GM18519 (cell line): Measurements from ENCODE around the gene PVR.
"Not testable (repeated sequence)": the region's sequence is repeated elsewhere in the genome, so short reads cannot be mapped to it uniquely, and the experiment has no call there.

Source experiments
- ATAC-seq: cut with Tn5 transposase; IDR thresholded peaks from one replicate; pipeline ENCODE4 v1.9.1; 2021; ENCODE audit warnings: mild to moderate bottlenecking, moderate library complexity; ENCODE audit not compliant: unreplicated experiment, low FRiP score

Gene PVR, protein sequence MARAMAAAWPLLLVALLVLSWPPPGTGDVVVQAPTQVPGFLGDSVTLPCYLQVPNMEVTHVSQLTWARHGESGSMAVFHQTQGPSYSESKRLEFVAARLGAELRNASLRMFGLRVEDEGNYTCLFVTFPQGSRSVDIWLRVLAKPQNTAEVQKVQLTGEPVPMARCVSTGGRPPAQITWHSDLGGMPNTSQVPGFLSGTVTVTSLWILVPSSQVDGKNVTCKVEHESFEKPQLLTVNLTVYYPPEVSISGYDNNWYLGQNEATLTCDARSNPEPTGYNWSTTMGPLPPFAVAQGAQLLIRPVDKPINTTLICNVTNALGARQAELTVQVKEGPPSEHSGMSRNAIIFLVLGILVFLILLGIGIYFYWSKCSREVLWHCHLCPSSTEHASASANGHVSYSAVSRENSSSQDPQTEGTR

DNA sequence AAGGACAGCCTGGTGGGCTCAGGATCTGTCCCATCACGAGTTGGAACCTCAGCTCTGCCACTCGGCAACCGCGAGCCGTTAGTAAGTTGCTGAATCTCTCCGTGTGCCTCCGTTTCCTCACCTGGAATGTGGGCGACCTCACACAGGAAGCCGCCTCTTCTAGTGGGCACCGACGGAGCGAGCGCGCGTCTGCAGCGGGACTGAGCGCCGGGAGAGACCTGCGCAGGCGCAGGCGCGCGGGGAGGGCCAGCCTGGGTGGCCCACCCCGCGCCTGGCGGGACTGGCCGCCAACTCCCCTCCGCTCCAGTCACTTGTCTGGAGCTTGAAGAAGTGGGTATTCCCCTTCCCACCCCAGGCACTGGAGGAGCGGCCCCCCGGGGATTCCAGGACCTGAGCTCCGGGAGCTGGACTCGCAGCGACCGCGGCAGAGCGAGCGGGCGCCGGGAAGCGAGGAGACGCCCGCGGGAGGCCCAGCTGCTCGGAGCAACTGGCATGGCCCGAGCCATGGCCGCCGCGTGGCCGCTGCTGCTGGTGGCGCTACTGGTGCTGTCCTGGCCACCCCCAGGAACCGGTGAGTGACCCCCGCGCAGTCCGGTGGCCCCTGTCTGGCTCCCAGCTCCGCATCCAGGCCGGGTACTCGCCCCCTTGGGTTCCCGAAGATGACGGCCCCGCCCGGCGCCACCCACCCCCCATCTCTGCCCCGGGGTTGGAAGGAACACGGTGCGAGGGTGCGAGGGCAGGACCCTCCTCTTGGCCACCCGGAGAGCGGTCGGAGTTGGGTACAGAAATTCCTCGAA, at the start of gene PVR:
Gene PVR (plus strand): TSS at position 306 of the 797 bp plus-strand sequence. CDS start 187 bp downstream, at position 493.
- ATAC-seq = no peak

DNA sequence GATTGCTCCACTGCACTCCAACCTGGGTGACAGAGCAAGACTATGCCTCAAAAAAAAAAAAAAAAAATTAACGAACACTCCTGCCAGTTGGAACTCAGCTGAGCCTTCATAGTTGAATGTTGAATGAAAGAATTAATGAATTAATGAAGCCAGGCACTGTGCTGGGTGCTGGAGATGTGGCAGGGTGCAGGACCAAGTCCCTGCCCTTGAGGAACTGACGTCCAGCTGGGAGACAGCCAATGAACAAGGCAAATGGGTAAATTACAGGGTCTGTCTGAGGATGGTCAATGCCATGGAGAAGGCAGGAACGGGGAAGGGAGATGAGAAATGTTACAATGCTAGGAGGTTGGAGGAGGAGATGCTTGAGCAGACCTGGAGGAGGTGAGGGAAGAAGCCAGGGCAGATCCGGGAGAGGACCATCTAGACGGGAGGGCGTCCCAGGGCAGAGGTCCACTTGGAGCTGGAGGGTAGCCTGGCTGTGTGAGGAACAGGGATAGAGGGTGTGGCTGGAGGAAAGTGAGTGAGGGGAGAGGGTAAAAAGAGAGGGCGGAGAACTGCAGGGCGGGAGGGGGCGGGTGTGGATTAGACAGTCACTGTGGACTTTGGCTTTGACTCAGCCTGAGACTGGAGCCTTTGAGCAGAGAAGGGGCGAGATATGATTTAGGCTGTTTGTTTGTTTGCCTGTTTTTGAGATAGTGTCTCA, 47.1 kb upstream of the PVR start:
- no peak for ATAC-seq

DNA sequence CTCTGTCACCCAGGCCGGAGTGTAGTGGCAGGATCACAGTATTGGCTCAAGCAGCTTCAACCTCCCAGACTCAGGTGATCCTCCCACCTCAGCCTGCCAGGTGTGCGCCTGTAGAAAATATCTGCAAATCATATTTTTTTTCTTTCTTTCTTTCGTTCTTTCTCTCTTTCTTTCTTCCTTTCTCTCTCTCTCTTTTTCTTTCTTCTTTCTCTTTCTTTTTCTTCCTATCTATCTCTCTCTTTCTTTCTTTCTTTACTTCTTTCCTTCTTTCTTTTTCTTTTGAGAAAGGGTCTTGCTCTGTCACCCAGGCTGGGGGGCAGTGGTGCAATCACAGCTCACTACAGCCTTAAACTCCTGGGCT, 46.6 kb upstream of the PVR start:
- ATAC-seq = no peak

DNA sequence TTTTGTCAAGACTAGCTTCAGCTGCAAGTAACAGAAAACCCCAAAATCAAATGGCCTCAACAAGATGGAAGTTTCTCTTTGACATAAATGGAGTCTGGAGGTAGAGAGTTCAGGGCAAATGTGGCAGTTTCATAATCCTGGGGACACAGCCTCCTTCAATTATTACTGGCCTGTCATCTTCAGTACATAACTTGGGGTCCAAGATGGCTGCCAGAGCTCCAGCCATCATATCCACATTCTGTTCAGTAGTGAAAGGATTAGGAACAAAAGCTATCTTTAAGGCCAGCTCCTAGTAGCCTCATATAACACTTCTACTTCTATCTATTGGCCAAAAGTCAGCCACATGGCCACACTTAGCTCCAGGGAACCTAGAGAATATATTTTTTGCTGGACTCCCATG, 45.4 kb upstream of the PVR start:
- ATAC-seq = no peak

DNA sequence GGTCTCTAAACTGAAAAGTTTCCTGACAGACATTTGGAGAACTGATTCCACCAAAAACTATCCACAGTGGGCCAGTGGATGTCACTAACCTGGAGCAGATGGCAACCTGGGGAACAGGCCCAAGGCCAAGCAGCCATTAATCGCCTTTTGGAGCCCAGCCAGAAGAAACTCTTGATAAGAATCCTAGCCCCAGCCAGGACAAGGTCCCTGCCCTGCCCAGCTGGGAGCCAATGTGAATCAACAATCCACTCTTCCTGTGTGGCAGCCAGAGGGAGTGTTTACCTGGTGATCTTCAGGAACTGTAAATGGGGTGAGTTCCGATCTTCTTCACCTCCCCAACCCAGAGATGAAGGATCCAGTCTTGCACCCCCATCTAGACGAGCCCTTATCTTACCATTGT, 44.8 kb upstream of the PVR start:
- no peak for ATAC-seq

DNA sequence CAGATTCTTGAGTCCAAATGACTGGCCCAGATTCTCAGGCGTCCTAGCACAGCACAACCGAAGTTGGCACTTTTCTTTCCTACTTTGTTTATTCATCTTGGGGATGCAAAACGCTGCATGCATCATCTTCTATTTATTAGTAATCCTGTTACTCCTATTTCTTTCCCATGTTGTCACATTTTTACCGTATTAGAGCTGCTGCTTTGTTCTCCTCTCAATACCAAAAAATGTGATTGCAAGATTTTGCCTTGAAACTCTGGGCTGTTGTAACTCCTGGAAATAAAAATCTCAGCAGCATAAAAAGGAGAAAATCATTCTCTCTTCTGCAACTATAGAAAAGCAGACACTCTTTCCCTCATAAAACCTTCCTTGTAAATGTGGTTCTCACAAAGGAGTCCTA, 43.2 kb upstream of the PVR start:
- no peak for ATAC-seq

DNA sequence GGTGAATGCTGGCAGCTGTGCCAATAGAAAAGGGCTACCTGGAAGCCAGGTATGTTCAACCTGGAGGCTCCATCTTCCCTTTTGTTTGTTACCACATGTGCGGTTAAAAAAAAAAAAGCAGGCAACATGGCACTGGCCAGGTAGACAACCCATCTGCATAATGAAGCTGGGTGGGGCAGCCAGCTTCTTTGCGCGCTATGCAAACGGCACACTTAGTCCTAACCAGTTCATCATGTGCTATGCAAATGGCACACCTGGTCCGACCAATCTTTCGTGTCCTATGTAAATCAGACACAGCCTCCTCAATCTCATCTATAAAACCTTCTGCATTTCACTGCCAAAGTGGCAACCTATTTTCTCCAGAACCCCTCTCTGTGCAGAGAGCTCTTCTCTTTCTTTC, 41.6 kb upstream of the PVR start:
- no peak for ATAC-seq

DNA sequence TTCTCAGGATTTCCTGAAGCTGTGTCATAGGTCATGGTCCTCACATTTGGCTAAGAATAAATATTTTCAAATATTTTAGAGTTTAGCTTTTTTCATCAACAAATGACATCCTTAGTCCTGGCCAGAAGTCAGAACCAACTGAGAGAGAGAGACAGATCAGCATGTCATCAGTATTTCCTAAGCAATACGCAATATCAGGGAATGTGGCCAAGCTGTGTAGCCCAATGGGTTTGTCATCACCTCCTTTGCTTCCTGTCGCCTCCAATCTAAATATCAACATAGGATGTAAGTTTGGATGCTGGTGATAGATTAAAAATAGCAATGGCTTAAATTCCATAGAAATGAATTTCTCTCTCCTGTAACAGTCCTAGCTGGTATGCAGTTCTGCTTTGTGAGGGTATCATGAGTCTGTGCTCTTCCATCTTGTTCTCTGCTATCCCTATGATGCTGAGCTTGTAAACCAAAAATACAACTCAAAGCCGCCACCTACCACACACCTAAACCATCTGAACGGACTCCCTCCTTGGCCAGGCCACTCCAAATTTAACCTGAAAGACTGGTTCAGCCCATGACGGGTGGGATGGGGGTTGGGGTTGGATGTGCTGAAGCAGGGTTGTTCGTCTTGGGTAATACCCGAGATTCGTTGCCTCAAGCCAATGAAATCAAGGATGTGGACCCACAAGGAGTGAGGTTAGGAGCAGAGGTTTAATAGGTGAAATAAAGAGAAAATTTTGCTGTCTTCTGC, 40.3 kb upstream of the PVR start:
- ATAC-seq = no peak

DNA sequence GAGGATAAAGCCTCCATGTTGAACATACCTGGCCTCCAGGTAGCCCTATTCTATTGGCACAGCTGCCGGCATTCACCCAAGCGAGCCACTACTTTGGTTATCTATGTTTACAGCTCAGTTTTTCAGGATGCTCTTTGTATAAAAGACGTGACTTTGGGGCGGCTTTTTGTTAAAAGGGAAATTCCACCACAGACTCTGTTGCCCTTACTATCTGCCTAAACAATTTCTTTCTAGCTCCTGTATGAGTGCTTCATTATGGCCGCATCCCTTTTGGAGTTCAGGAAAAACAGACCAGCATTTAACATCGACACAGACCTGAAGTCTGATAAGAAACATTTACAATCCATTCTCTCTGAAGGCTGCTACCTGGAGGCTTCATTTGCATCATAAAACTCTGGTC, 39.5 kb upstream of the PVR start:
- no peak for ATAC-seq

DNA sequence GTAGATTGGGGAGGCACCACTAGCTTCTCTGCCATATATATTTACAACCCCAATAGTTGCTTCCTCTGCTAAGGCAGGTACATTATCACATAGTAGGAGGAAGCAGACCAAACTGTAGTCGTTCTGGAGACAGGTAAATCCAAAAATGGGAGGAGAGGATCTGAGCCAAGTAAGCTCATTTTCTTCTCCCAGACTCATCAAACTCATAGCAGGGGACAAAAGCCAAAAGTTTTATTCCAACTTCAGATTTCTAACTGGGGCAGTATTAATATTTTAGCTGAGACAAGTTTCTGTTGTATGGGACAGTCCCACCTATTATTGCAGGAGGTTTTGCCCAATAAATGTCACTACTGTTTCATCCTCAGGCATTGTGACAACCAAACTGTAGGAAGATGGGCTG, 38.2 kb upstream of the PVR start:
- no peak for ATAC-seq

DNA sequence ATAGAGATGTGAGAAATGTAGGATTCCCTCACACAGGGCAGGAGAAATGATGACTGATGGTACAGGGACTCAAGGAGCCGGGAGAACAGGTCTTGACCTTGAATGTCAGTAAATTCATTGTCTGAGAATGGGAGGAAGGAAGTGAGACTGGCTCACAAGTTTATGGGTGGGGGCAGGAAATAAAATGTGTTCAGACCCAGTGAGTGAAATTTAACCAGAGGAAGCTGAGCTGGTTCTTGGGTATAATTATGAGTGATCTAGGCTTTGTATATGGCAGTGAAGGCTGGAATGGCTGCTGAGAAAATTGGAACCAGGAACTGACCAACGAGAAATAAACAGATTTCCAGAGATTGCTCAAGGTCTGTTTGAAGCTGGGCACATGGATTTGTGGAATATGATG, 36.7 kb upstream of the PVR start:
- ATAC-seq = no peak

DNA sequence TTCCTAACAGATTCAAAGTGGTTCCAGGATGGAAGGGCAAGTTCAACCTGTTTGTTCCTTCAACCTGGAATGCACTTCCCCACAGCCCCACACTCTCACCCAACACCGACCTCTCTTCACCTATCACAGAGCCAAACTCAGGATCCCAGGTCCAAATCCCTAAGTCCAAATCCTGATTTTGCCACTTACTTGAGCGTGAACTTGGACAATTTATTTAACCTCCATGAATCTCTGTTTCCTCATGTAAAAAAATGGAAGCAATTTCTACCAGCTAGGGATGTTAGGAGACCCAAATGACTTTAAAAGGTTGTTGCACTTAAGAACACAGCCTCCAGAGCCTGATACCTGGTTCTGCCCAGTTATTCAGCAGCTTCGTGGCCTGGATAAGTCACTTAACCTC, 35.8 kb upstream of the PVR start:
- no peak for ATAC-seq

DNA sequence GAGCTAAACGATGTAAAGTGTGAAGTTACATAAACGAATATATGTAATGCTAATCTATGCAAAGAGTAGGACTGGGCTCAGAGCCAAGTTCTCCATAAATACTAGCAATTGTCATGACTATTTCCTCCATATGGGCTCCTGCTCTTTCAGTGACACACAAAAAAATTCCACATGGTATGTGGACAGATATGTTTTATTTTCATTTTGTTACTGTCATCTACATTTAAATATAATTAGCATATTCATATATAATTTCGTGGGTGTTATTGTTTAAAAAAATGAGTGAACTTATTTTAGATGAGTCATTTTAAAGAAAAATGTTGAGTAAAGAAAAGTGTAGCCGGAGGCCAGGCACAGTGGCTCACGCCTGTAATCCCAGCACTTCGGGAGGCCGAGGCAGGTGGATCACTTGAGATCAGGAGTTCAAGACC, 35.3 kb upstream of the PVR start:
- ATAC-seq = no peak

DNA sequence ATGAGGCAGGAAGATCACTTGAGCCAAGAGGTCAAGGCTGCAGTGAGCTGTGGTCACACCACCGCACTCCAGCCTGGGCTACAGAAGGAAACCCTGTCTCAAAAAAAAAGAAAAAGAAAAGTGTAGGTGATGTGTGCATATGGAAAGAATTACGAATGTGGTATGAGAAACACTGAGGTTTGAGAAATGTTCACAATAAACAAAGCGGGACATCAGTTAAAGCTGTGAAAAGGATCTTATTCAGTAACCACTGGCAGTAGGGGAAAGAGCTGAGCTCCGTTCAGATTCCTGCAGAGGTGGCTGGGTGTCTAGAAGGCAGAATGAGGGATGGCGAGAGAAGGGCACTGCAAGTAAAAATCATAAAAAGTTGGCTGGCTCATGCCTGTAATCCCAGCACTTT, 34.5 kb upstream of the PVR start:
- no peak for ATAC-seq

DNA sequence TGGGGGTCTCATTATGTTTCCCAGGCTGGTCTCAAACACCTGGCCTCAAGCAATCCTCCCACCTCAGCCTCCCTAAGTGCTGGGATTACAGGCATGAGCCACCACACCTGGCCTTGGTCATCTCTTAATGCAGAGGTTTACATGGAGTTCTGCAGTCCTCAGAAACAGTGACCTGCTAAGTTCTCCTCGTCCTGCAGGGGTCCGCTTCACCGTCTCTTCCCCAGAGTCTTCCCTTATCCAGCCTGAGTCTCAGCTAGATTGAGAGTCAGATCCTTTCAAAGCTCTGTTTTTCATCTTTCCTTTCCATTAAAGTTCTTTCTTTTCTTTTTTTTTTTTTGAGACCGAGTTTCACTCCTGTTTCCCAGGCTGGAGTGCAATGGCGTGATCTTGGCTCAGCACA, 33.2 kb upstream of the PVR start:
- ATAC-seq = not testable (repeated sequence)

DNA sequence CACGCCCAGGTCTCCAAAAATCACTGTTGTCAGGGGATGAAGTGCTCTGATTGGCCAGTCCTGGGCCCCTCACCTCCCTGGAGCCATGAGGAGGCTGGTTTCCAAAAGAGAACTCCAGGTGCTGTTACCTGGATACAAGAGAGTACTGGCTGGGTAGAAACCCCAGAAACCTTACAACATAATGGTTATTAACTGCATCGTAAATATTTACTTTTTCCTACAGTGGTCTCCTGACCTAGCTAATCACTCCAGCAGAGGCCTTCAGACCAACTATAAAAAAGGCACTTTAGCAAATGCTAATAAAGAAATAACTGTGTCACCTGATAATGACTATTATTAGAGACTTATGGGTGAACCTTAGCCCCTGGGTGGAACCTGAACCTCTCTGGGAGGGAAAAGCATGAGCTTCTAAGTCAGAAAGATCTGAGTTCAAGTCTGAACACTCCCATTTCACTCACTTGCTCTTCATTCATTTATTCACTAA, 31.9 kb upstream of the PVR start:
- no peak for ATAC-seq

DNA sequence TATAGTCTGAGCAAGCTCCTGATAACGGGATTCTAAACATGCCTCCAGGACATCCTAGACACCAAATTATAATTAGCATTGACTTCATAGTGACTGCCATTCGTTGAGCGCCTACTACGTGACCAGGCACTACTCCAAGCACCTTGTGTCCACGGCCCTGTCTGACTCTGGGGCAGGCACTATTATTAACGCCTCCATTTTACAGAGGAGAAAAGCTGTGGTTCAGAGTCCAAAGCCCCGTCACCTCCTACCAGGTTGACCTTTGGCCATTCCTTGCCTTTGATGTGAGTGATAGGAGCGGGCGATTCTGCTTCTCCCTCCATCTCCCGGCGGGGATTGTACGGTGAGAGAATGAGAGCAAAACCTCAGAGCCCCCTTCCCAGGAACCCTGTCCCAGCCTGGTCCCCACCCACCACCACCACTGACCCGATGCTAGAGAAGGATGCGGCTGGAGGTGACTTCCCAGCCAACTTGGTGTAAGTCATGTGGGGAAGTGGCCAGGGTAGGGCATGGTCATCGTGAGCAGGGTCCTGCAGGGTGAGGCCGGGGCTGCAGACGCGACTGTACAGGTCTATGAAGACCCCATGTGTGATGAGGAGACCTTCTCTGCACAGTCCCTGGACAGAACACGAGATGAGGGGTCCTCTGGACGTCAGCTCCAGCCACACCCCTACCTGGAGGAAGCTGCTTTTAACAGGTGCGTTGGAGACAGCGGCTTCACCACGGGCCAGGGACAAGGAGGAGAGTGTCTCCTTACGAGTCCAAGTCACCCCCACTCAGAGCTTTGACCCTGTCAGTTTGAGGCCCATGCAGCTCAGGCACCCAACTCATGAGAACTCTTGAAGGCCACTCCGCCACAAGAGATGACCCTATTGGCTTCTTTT, 30.2 kb upstream of the PVR start, which contains the start of gene IGSF23:
Gene IGSF23 (plus strand): TSS at position 269 of the 884 bp plus-strand sequence. CDS start 83 bp downstream, at position 352.
- ATAC-seq = no peak

DNA sequence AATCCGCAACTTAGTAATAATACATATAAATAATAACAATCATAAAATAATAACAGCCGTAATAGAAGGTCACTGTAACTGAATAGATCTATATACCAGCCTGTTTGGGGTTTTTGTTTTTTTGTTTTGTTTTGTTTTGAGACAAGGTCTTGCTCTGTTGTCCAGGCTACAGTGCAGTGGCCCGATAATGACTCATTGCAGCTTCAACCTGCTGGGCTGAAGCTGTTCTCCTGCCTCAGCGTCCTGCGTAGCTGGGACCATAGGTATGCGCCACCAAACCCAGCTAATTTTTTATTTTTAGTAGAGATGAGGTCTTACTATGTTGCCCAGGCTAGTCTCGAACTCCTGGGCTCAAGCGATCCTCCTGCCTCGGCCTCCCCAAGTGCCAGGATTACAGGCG, 29.4 kb upstream of the PVR start:
- no peak for ATAC-seq

DNA sequence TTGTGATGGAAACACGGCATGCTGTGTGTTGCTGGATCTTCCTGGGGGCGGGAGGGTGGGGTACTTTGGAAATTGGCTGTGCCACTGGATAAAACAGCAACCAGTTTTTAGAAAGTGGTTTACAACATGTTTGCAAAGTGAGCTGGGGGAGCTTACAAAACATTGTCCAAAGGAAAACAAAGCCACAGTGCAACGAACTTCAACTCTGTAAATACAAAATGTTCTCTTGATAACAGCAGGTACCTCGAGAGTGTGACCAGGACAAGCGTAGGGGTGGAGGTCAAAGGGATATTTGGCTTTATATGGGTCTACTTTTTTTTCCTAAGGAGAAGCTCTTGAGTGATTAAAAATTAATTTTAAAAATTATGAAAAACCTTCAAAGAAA, 27.9 kb upstream of the PVR start:
- ATAC-seq = no peak
